Stimulated activated naive CD8-positive, alpha-beta T cell treated with anti-CD3 and anti-CD28 coated beads, Interleukin-15, Interleukin-2, amounts not matched to agents 100 U/mL and 50 U/mL, for 24 hours (primary cell): ENCODE results near the gene HMG20B.
A peak's percentile ranks its signal among the peaks of the same experiment; 100 is the strongest.

ENCODE experiments used
- ATAC-seq: fragments of 150-1000 bp; cut with Tn5 transposase; one replicate; pipeline ENCODE4 v1.10.0; 2021
- DNase-seq: peaks from one replicate; pipeline ENCODE4 v3.0.0; 2021

The HMG20B gene

DNA sequence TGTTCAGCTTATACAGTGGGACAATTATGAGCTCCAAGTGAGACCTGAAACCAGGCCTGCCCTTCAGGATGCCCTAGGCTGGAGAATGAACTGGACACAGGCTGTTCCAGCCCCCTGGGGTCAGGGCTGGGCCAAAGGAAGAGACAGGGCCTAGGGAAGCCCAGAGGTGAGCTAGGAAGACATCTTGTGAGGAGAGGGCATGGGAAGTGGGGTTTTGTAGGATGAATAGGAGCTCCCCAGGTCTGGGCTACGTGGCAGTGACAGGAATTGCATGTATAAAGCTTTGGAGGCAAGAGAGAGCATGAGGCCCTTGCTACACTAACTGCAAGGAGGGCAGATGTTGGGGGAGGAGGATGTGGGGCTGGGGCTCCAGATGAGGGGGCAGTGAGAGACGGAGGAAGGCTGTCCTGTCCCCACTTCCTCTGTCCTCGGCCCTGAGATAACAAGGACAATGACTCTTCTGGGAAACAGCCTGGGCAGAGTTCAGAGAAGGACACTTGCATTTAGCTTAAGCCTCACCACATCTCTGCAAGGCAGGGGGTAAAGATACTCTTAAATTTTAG is 35.4 kb downstream of the HMG20B start:
- ATAC-seq (no peak), DNase-seq (no peak)

DNA sequence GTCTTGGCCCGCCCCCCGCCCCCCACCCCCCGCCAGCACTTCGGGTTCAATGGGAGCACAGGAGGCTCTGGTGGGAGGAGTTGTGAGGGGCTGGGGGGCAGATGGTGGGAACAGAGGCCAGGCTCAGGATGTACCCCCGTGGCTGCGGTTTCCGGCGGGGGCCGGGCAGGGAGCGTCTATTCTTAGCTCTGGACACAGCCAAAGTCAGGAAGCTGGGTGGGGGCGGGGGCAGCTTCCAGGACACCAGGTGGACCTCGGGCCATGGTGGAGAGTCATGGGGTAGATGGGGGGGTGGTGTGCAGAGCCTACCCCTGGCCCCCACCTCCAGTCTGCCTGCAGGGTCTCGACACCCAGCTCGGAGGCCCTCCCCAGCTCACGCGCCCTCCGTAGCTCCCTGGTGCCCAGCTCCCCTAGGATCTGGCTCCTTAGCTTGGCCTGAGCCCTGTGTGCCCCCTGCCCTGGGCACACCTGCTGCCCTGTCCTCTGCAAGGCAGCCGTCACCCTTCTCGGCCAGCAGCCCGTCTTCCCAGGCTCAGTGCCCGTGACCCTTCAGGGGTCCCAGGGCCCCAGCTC is 36.1 kb downstream of the HMG20B start:
- ATAC-seq = no peak
- DNase-seq = no peak

DNA sequence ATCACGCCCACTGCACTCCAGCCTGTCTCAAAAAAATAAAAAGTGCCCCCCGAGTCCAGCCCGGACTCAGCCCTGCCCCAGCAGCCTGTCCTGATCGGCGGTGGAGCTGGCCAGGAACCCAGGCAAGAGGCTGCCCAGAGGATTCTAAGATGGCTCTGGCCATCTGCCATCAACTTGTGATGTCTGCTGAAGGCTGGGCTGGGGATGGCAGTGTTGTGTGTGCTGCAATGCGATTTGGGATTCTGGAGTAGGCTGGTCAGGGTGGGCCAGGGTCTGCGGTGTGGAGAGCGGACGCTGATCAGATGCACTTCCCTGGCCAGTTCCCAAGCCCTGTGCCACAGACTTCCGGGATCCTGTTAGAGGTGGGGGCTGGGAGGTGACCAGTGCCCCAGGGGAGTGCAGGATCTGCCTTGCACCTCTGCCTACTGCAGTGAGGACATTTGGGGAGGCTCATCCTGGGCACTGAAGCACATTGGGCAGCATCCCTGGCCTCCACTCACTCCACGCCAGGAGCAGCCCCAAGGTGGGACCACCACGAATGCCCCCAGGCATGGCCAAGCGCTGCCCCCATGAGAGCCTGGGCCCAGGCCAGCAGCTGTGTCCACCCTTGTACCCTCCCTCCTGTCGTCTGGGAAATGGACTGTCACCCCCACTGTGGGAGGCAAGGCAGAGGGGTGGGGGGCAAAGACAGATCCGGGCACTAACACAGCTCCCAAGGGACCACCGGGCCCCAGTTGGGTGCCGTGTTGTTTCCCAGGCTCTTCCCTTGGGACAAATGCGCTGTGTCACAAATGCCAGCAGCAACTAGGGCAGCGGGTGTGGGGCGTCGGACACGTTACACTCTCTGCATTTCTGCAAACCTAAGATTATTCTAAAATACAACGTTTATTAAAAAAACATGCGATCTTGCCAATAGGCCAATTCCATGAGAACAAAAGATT is 37.3 kb downstream of the HMG20B start:
- no peak for ATAC-seq
- DNase-seq = no peak

DNA sequence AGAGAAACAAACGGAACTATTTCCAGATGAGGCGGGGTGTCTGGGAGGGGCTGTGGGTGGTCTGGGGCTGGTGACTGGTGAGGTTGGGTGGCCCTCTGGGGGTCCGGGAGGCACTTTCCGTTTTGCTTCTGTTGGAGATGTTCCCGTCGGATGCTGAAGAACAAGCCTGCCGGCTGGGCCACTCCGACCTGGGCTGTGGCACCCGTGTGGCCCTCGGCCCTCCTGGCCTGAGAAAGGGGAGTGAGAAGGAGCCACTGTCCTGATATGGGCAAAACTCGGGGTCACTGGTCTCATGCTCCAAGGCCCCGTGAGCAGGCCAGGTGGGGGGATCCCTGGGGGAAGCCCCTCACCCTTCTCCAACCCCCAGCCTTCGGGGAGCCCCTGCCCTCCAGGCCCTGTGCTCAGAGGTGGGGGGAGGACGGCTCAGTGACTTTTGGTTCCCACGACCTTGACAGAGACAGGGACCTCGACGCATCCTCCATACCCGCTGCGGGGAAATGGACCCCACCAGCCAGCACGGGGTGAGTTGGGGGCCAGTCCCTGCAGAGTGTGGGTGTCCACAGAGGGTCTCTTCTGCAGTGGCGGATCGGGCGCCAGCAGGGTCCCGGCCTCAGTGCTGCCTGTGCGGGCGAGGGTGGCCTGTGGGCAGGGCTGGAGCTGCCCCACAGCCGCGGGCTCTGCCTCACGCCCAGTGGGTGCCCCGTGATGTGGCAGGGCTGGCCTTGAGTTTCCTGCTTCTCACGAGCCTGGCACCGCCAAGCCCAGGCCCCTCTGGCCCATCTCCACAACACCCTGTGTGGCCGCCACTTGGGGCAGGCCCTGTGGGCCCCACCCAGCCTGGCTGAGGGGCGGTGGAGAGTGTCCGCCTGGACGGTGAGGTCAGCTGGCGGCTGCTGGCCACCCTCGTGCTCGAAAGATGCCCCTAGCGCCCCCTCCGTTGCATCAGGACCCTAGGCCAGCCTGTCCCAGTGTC is 38.3 kb downstream of the HMG20B start:
- no peak for DNase-seq
- ATAC-seq = no peak

DNA sequence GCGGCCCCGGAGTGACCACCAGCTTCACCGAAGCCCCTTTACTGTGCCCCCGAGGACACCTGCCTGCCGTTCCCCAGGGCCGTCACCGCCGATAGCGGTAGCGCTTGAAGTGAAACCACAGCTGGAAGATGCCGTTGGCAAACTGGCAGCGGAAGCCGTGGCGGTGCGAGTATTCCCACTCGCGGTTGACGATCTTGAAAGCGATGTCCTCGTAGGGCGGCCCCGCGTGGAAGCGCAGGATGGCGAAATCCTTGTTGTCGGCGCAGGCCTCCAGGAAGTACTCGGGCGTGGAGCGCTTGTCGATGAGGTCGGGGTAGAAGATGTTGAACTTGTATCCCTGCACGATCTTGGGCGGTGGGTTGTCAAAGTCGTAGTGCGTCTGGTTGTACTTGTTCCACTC is 39.1 kb downstream of the HMG20B start:
- ATAC-seq = no peak
- DNase-seq = no peak

DNA sequence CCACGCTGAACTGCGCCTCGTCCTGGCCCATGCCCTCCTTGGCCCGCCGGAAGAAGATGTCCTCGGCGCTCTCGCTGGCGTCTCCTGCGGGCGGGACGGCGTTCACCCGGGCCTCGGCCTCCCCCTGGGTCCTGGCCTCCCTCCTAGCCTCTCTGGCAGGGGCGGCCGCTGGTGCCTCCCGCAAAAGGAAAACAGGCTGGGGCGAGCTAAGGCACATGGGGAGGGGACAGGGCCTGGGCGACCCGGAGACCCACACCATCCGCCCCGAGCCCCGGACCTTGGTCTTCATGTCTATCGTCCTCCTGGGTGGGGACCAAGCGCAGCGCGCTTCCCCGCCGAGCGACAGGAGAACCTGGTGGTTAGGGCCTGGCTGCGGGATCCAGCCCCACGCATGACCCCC is 39.6 kb downstream of the HMG20B start:
- DNase-seq (no peak), ATAC-seq (no peak)

DNA sequence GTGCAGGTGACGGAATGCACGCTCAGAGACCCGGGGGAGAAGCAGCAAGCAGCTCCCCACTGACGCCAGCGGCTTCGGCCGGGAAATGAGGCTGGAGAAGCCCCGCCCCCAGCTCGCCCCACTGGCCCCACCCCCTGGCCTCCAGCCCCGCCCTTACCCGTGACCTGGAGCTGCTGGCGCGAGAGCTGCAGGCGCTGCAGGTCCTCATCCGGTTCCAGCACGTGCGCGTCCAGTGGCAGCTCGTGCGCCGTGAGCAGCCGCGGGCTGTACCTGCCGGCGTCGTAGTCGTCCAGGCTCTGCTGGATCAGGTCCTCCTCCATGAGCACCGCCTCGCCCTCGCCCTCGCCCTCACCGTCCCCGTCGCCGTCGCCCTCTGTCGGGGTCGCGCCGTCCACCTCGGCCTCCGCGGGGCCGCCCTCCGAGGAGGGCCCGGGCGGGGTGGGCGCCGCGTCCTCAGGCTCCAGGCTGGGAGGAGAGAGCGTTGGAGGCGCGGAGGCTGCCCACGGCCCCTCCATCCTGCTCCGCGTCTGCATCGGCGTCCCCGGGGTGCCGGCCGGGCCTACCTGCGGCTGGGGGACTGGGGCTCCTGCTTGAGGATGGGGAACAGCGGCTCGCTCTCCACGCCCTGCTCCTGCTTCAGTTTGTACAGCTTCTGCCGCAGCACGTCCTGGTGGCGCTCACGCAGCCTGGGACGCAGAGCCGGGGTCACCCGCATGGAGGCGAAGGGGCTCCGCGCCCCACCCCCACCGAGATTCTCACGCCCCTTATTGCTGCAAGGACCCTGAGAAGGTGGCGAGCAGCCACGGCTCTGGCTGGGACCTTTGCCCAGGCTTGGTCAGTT is 40.4 kb downstream of the HMG20B start:
- DNase-seq (no peak), ATAC-seq (no peak)

DNA sequence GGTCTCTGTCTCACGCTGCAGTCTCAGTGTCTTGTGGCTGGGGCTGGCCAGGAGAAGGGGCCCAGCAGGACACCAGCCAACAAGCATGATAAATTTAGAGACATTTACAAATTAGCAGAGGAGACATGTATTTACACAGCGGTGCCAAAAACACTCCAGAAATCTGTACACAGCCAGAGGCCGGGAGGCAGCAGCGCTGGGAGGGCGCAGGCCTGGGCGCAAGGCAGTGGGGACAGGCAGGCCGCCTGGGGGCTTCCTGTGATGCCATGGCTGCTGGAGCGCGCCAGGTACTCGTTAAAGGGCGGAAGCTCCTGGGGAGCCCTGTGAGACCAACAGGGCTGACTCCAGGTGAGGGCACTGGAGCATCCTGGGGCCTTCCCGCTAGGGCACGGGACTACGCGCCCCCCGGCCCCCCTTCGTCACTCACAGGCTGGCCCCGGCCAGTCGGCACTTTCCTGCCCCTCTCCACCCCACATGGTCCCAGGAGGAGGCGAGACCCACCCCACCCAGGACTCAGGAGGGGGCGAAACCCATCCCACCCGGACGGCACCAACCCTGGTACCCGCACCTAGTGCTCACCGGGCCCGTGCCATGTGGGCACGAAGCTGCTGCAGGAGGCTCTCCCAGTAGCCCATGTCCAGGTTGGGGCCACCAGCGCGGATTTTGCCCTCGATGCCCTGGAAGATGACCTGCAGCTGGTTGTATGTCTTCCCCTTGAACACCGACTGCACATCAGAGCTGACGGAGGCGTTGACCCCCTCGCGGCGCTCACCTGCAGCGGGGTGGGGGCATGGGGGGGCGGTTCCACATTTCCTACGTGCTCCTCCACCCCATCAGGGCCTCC is 41.3 kb downstream of the HMG20B start:
- ATAC-seq (no peak), DNase-seq (no peak)

DNA sequence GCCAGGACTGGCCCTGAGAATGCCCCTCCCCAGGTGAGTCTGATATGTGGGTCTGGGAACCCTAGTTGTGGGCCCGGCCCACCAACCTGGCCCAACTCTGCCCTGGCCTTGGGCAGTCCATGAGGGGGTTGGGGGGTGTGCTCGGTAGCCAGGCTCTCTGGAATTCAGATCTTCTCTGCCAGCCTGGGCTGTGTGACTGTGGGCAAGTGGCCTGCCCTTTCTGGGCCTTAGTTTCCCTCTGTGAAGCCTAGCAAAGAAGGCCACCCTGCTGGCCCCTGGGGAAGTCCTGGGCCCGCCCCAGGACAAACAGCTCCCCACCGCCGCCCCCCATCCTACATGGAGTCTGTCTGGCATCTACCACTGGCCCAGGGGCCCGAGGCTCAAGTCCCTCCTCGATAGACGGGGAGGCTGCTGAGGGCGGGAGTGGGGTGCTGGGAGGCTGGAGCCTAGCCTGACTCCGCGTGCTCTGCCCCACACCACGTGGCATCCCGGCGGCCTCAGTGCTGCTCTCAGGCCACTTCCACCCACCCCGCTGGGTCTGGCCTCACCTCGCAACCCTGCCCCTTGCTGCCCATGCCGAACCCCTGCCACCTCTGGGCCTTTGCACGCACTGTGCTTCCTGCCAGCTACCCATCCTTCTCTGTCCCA is 42.2 kb downstream of the HMG20B start:
- ATAC-seq (no peak), DNase-seq (no peak)

DNA sequence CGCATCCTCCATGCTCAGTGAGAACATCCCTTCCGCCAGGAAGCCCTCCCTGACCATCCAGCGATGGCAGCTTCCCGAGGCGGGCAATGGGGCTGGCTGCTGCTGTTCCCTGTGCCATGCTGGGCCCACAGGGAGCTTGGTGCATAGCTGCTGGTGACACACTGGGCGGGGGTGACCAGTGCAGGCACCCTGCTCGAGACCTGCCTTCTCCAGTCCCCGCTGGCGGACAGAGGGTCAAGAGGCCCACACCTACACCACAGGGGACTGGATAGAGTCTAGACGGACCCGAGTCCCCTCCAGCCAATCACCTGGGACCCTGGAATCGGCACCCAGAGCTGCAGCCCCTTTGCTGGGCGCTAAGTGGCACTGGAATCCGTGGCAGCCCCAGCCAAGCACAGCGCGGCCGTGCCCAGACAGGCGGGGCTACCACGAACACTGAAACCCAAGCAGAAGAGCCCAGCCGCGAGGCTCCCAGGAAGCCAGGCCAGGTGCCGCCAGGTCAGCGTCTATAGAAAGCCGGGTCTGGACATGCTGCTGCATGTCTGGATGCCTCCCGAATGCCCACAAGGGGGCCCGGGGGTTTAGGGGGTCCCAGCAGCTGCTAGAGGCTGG is 42.9 kb downstream of the HMG20B start:
- ATAC-seq (no peak), DNase-seq (no peak)

DNA sequence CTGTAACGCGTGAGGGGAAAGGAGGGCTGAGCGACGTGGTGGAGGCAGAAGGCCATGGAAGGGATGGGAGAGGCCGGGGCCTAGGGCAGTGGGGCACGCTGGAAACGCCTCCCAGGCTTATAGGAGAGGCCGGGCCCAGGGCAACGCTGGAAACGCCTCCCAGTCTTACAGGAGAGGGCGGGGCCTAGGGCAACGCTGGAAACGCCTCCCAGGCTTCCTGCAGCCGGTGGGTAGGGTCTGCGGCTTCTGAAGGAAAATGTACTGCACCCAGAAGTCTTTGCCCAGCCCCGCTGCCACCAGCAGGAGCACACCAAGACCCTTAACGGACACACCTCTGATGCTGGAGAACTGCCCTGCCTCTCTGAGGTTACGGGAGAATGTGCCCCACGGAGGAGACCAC is 44.7 kb downstream of the HMG20B start:
- no peak for ATAC-seq
- DNase-seq = no peak

DNA sequence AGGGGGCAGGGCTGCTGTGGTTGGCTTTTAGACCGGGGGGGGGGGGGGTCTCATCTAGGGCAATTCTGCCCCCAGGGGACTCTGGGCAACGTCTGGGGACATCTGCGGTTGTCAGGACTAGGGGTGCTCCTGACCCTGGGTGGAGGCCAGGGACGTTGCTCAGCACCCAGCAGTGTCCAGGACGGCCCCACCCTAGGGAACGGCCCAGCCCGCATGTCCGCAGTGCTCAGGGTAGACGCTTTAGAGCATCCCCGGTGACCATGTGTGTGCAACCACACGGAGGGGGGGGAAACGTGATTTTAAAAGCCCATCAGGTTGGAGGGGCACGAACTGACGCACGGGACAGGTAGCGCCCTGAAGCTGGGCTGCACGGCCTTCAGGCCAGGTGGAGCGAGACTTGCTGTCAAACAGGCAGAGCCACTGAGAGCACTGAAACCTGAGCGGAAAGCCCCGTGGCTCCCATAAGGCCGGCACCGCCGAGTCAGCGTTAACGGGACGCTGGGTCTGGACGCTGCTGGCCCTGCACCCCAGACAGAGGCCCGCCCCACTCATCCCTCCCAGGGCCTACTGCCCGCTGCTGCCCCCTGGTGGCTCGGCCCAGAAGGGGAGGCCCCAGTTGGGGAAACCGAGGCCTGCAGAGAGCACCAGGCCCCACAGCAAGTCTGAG is 45.5 kb downstream of the HMG20B start:
- DNase-seq (peak; percentile 79), ATAC-seq (peak; percentile 44)

DNA sequence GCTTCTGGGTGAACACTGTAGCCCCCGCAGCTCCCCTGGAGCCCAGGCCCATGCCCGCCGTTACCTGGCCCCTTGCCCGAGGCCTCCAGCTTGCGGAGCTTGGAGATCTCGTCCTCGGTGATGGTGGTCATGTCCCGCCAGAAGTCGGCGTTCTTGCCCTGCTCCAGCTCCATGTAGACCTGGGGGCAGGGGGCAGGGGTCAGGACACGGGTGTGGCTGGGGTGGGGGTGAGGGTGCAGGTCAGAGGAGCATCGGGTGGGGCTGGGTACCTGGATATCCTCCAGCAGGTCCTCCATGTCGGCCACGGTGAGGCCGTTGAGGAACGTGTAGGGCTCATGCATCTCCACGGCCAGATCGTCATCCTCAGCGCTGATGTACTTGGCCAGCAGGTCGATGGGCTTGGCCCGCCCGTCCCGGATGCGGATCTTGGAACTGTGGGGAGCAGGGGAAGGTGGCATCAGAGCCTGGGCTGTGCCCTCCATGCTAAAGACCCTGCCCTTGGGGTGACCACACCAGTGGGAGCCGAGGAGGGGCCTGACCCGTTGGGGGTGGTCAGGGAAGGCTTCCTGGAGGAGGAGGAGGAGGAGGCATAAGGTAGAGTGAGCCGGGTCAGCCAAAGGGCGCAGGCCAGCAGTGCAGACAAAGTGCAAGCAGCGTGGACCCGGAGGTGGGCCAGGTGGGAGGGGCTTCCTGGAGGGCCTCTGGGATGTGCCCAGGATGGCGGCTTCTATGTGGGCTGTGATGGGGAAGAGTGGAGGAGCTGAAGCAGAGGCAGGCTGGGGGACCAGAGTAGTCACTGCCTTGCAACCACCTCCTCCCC is 46.3 kb downstream of the HMG20B start:
- DNase-seq (no peak), ATAC-seq (no peak)

DNA sequence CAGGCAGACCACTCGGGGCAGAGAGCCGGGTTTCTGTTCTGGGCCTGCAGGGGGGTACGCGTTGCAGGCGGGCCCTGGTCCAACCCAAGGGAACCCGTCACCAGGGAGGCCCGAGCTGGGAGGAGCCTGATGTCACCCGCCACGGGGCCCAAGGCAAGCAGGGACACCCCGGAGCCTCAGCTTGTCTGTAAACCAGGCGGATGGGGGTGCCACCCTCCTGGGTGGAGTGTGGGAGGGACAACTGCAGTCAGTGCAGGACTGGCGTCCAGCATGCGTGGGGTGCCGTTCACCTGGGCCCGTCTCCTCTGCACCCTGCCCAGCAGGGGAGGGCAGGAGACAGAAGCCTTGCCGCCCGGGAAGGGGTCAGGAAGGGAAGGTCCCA is 46.9 kb downstream of the HMG20B start:
- ATAC-seq (no peak), DNase-seq (no peak)

DNA sequence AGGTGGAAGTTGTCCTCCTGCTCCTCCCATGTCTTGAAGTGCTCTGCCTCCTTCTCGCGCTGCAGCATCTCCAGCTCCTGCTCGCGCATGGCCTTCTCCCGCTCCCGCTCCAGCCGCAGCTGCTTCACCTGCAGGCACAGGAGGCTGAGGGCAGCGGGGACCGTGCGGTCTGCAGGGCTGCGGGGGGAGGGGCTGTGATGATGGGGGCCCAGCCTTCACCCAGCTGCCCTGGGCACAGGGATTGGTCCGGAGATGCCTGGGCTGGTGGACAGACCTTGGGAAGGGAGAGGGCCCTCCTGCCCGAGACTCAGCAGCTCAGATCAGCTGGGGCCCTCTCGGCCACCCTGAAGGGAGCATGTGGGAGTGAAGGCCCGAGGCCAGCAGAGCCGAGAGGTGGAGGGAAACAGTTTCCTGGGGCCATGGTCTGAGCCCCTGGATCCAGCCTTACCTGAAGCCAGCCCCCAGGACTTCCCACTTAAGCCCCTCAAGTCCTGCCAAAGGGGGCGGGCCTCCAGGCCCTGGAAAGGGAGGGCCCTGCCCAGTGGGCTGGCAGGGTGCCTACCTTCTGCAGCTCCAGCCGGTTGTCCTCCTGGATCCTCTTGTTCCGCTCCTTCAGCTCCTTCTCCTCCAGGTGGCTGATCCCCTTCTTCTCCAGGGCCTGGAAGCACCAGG is 47.5 kb downstream of the HMG20B start:
- no peak for DNase-seq
- ATAC-seq = no peak

DNA sequence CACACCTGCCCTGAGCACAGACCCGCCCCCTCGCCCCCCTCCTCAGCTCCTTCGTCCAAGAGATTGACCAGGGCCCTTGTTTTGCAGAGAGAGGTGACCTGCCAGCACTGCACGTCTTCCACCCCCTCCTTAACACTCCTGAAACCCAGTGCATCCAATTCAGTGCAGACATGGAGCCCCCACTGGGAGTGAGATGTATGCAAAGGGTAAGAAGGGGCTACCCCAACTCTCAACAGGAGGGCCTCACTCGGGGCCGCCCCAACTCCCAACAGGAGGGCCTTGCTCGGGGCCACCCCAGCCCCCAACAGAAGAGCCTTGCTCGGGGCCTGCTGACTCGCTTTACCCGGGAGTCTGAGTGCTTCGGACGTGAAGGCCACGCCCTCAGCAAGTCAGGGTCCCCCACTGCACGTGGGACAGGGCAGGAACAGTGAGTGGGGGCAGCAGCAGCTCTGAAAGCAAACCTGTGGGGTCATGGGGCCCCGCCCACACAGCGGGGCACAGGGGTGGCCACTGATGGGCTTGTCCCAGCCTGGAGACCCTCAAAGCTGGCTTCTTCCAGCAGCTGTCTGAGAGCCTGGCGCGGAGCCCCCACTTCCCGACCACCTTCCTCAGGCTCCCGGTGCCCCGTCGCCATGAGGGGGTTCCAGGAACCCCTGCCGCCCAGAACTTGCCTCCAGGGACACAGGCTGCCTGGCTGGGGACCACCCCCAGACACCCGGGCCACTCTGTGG is 48.2 kb downstream of the HMG20B start:
- ATAC-seq = no peak
- no peak for DNase-seq

DNA sequence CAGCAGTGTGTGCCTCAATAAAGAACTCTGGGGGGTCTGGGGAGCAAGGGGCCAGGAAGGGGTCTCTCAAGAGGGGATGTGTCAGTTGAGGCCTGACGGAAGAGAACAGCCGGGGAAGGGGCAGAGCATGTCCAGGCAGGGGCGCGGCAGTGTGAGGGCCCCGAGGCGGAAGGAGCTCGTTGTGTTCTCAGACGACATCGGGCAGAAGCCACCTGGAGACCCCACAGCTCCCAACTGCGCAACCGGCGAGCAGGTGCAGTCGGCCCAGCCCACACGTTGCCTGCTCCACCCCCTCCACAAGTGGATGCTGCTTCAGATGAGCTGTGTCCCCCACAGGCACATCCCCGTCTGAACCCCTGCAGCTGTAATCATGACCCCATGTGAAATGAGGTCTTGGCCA is 48.9 kb downstream of the HMG20B start:
- no peak for ATAC-seq

More for the DNA sequence above, 48.9 kb downstream of the HMG20B start:
- DNase-seq = no peak
